C4-2B (cell line): ENCODE measurements around the gene RBP3.

Experiments
- H3K27ac ChIP-seq: fragments of 450-650 bp; 2 replicates; pipeline ENCODE4 v1.5.1; 2017
- CTCF ChIP-seq: fragments of 450-650 bp; conservative IDR thresholded peaks from 2 replicates; pipeline ENCODE4 v1.5.1; 2017; ENCODE audit warnings: mild to moderate bottlenecking
- ZFX ChIP-seq: fragments of 450-650 bp; IDR thresholded peaks from 2 replicates; pipeline ENCODE4 v1.6.1; 2017

Gene RBP3

GRCh38 chr10:47339759-47340607, 8.2 kb upstream of the RBP3 start:
- no peak overlapping the region for H3K27ac ChIP-seq
- TF ChIP-seq CTCF (no peak), ZFX (no peak)

- H3K27ac ChIP-seq: no peak overlapping the region
- no peak for TF ChIP-seq ZFX
- TF ChIP-seq CTCF: peak; percentile 99
Observed at GRCh38 chr10:47340608-47341170, 7.5 kb upstream of the RBP3 start.

GRCh38 chr10:47344996-47345870, 2.9 kb upstream of the RBP3 start:
- TF ChIP-seq CTCF: no peak
- TF ChIP-seq ZFX: no peak
- peak overlapping the region; percentile 59; the same call in 1 of the 2 replicates for H3K27ac ChIP-seq

- TF ChIP-seq ZFX: peak; percentile 37; the same call in 1 of the 2 replicates
- TF ChIP-seq CTCF: no peak
- H3K27ac ChIP-seq: peak overlapping the region; percentile 59
Observed at GRCh38 chr10:47346581-47347302, 1.4 kb upstream of the RBP3 start.

- no peak for TF ChIP-seq CTCF
- no peak for TF ChIP-seq ZFX
Observed at GRCh38 chr10:47347303-47347675, 874 bp upstream of the RBP3 start.

GRCh38 chr10:47348661-47349470, 703 bp downstream of the RBP3 start:
- no peak overlapping the region; the same call in 1 of the 2 replicates for H3K27ac ChIP-seq
- no peak for TF ChIP-seq CTCF
- TF ChIP-seq ZFX: no peak

More at GRCh38 chr10:47347303-47347675, 874 bp upstream of the RBP3 start:
- peak overlapping the region; percentile 59 for H3K27ac ChIP-seq
